ENCODE measurements around the gene PRKCA. TPM values are rescaled to one million over a fixed set of nuclear protein-coding genes. Genes with fewer than 3 reads are reported as not detected.
"Not testable (repeated sequence)": the region's sequence is repeated elsewhere in the genome, so short reads cannot be mapped to it uniquely, and the experiment has no call there.

The PRKCA gene
- total and polyA plus RNA-seq, 9 of the 15 experiments (the other 6 are each of a cell fraction or from before 2014, with no cell fraction given): 3.2 to 33.0 (median 17.8) TPM

GRCh38 chr17:66345949-66346638, 43.7 kb downstream of the PRKCA start (continued):
- TF ChIP-seq, protein P1, sequence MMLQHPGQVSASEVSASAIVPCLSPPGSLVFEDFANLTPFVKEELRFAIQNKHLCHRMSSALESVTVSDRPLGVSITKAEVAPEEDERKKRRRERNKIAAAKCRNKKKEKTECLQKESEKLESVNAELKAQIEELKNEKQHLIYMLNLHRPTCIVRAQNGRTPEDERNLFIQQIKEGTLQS (IDR thresholded peaks at IDR 0.05): peak; percentile 63; the same call in 1 of the 2 replicates
- TF ChIP-seq, protein P1 (CRISPR knock-in tag; conservative IDR thresholded peaks at IDR 0.05): not testable (repeated sequence)
- TF ChIP-seq ZKSCAN8 (CRISPR knock-in tag; IDR thresholded peaks at IDR 0.05): 0 out of 2 replicates have a peak, but pooled peaks have one; percentile 29
- peak; percentile 74 for TF ChIP-seq SMAD4 (CRISPR knock-in tag; conservative IDR thresholded peaks at IDR 0.05)
- peak; percentile 36; the same call in 1 of the 2 replicates for TF ChIP-seq ARID3A (IDR thresholded peaks at IDR 0.05; ENCODE audit: borderline replicate concordance, low read depth, low read length)
- peak; percentile 66 for TF ChIP-seq FOSL1 (tag; conservative IDR thresholded peaks at IDR 0.05)
- TF ChIP-seq EP400 (IDR thresholded peaks at IDR 0.05): peak; percentile 90
- TF ChIP-seq CBX3 (IDR thresholded peaks at IDR 0.05; ENCODE audit: borderline replicate concordance in 1 of 2, low read length in 2 of 2): 0 out of 3 replicates have a peak, but pooled peaks of 1 of the 2 experiments have one; percentile 14
- TF ChIP-seq RCOR1 (IDR thresholded peaks at IDR 0.05; ENCODE audit: borderline replicate concordance in 1 of 2, low read depth in 2 of 2, low read length in 2 of 2): peak in 1 of 2 experiments; percentile 88; a peak in 2 of 4 replicates
- 0 out of 2 replicates have a peak, but pooled peaks have one; percentile 53 for TF ChIP-seq DIDO1 (tag; IDR thresholded peaks at IDR 0.05; ENCODE audit: low read depth)
- peak; percentile 49; the same call in 1 of the 2 replicates for TF ChIP-seq ZNF316 (IDR thresholded peaks at IDR 0.05)
- TF ChIP-seq BCOR (IDR thresholded peaks at IDR 0.05): peak; percentile 65
- TF ChIP-seq ZNF24 (IDR thresholded peaks at IDR 0.05): peak; percentile 79
- TF ChIP-seq CXXC5 (CRISPR knock-in tag; IDR thresholded peaks at IDR 0.05): peak; percentile 80
- TF ChIP-seq, protein P2, sequence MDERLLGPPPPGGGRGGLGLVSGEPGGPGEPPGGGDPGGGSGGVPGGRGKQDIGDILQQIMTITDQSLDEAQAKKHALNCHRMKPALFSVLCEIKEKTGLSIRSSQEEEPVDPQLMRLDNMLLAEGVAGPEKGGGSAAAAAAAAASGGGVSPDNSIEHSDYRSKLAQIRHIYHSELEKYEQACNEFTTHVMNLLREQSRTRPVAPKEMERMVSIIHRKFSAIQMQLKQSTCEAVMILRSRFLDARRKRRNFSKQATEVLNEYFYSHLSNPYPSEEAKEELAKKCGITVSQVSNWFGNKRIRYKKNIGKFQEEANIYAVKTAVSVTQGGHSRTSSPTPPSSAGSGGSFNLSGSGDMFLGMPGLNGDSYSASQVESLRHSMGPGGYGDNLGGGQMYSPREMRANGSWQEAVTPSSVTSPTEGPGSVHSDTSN (CRISPR knock-in tag; IDR thresholded peaks at IDR 0.05; ENCODE audit: low read depth): not testable (repeated sequence)
- TF ChIP-seq, protein P2 (tag; conservative IDR thresholded peaks at IDR 0.05; ENCODE audit: low read depth): peak; percentile 95
- TF ChIP-seq ATF7 (IDR thresholded peaks at IDR 0.05): peak; percentile 82
- TF ChIP-seq JUND (IDR thresholded peaks at IDR 0.05; ENCODE audit: borderline replicate concordance, low read depth, low read length): peak; percentile 80
- peak; percentile 69; the same call in 2 of the 3 replicates for TF ChIP-seq JUND (tag; IDR thresholded peaks at IDR 0.05; ENCODE audit: borderline replicate concordance, low read depth, low read length)
- peak; percentile 60 to 75 for TF ChIP-seq KDM1A (IDR thresholded peaks at IDR 0.05)
- TF ChIP-seq ZBTB2 (IDR thresholded peaks at IDR 0.05): 0 out of 2 replicates have a peak, but pooled peaks have one; percentile 46

All from K562 (cell line).